Right lobe of liver (tissue), 6 donors: ENCODE results near the gene ATP5F1D. TPM values are rescaled to one million over a fixed set of nuclear protein-coding genes. Genes with fewer than 3 reads are reported as not detected.
A peak's percentile ranks its signal among the peaks of the same experiment; 100 is the strongest.

Source experiments
- ATAC-seq, 4 donors: fragments of 200-7000 bp; cut with Tn5 transposase; one replicate each; pipeline ENCODE4 v1.9.1; 2020; ENCODE audit warnings: mild to moderate bottlenecking in 4 of 4, moderate library complexity in 4 of 4
- DNase-seq, 3 donors: peaks; one replicate each; pipeline ENCODE4 v3.0.0-alpha.2; 2020
- H3K27ac ChIP-seq, 3 donors: fragments of 200-600 bp; one replicate each; pipeline ENCODE4 v1.8.0; 2022
- H3K27me3 ChIP-seq, 2 donors: fragments of 200-600 bp; one replicate each; pipeline ENCODE4 v1.8.0; 2022
- H3K36me3 ChIP-seq, 4 donors: fragments of 200-600 bp; sonication (generic) in 1 of 4; one replicate each; pipeline versions ENCODE4 v1.5.1 to v1.8.0; 2017 to 2022; ENCODE audit warnings: control low read depth in 1 of 4
- H3K4me1 ChIP-seq, 4 donors: fragments of 200-600 bp; sonication (generic) in 1 of 4; one replicate each; pipeline versions ENCODE4 v1.5.1 to v1.8.0; 2017 to 2022; ENCODE audit warnings: control low read depth in 1 of 4
- H3K4me3 ChIP-seq, 3 donors: fragments of 200-600 bp; one replicate each; pipeline ENCODE4 v1.8.0; 2022
- H3K9me3 ChIP-seq, 4 donors: fragments of 200-600 bp; sonication (generic) in 1 of 4; one replicate each; pipeline versions ENCODE4 v1.5.1 to v1.8.0; 2017 to 2022; ENCODE audit warnings: control low read depth in 1 of 4
- POLR2A ChIP-seq: fragments of 450-650 bp; IDR thresholded peaks from one replicate; pipeline ENCODE4 v1.6.1; 2017; ENCODE audit warnings: antibody characterized with exemption, mild to moderate bottlenecking
- WGBS: methylation state at CpG from one replicate; pipeline ENCODE4 v1.1.6; 2018; ENCODE audit warnings: low coverage, low lambda C conversion rate; ENCODE audit not compliant: insufficient coverage; ENCODE audit errors: missing lambda C conversion rate; 5-methylcytosine and 5-hydroxymethylcytosine counted together
- intact Hi-C, 2 donors: fragments of 100-400 bp; cut with DNase I; formaldehyde crosslinking; loops; one replicate each; pipeline versions ENCODE4 v1.11.2 to v1.14.1; 2022
- total RNA-seq, 6 experiments: library from RNA; depleted of rRNA in 2 of 6; stranded (reverse); fragments of >200 nt in 2 of 6; fragmentation: NEBNext Ultra II Directional in 3 of 6; extraction: Animal tissue kit (Norgen Biotek cat#: 25700) in 3 of 6; gene quantifications; one replicate each; pipeline versions ENCODE4 v1.1.0 to v1.2.4, GENCODE V29; 2016 to 2023
- TF ChIP-seq, protein P1 (sequence below), 4 donors: fragments of 200-600 bp in 3 of 4; fragments of 450-650 bp in 1 of 4; IDR thresholded peaks; one replicate each; pipeline versions ENCODE4 v1.5.1 to v1.8.0; 2016 to 2022; ENCODE audit warnings: antibody characterized with exemption in 4 of 4, mild to moderate bottlenecking in 2 of 4
- donor health status: DM: no; HTN: yes; CAD: no.
- donor health status: DM: no; HTN: no; CAD: no.
- donor health status: DM: no; HTN: no; CAD: no.
- donor health status: DM: no; HTN: yes; CAD: no.
- donor health status: DM: no; HTN: yes; CAD: no.

The ATP5F1D gene
- total RNA-seq, 6 experiments from 2014 or later, result 98.1 to 240 (median 137) TPM

DNA sequence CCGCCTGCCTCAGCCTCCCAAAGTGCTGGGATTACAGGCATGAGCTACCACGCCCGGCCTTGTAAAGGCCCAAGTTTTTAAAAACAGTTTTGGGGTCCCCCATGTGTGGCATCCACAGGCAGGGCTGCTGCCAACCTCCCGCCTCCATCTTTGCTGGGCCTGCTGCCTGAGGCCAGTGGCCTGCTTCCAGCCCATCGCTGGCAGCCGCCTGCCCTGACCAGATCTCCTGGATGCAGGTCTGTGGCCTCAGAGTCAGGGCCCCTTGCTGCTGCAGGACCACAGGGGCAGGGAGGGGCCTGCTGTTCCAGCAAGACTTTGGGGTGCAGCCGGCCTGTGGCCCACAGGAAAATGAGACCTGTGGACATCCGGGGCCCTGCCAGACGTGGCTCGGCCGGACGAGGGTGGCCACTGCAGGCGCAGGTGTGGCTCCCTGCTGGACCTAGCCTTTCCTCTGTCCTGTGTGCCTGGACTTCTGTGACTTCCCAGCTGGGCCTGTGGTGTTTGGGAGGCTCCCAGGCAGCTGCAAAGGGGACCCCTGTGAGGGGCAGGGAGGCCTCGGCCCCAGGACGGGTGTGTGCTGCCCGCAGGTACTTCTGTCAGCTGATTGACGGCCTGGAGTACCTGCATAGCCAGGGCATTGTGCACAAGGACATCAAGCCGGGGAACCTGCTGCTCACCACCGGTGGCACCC lies 21.6 kb upstream of the ATP5F1D start:
- no peak for ATAC-seq
- Histone ChIP-seq H3K36me3 (peaks cover 0 to 35% (median 11%) of the 10 kb centered on the region in 4 donors), H3K27me3 (no peaks in the 10 kb centered on the region), H3K27ac (no peak overlapping the region), H3K4me3 (no peak overlapping the region), H3K4me1 (peaks cover 0 to 13% (median 3%) of the 10 kb centered on the region in 4 donors), H3K9me3 (no peaks in the 10 kb centered on the region)
- TF ChIP-seq POLR2A, result no peak
- TF ChIP-seq, protein P1, sequence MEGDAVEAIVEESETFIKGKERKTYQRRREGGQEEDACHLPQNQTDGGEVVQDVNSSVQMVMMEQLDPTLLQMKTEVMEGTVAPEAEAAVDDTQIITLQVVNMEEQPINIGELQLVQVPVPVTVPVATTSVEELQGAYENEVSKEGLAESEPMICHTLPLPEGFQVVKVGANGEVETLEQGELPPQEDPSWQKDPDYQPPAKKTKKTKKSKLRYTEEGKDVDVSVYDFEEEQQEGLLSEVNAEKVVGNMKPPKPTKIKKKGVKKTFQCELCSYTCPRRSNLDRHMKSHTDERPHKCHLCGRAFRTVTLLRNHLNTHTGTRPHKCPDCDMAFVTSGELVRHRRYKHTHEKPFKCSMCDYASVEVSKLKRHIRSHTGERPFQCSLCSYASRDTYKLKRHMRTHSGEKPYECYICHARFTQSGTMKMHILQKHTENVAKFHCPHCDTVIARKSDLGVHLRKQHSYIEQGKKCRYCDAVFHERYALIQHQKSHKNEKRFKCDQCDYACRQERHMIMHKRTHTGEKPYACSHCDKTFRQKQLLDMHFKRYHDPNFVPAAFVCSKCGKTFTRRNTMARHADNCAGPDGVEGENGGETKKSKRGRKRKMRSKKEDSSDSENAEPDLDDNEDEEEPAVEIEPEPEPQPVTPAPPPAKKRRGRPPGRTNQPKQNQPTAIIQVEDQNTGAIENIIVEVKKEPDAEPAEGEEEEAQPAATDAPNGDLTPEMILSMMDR (IDR thresholded peaks at IDR 0.05), result no peak
- DNase-seq, result no peak
- intact Hi-C loops, result no loop called here
- WGBS, result 100% methylated on average over 2 of the region's 19 CpGs

DNA sequence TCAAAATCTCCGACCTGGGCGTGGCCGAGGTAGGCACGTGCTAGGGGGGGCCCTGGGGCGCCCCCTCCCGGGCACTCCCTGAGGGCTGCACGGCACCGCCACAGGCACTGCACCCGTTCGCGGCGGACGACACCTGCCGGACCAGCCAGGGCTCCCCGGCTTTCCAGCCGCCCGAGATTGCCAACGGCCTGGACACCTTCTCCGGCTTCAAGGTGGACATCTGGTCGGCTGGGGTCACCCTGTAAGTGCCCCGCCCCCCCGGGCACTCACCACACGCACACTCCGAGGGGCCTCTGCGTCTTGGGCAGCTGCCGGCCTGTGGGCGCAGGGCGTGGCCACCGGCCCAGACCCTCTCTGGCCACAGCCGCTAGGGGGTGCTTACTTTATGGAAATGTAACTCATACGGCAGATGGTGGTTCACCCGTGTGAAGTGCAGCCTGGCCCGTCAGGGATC lies 21.0 kb upstream of the ATP5F1D start:
- TF ChIP-seq, protein P1 (IDR thresholded peaks at IDR 0.05), result no peak
- TF ChIP-seq POLR2A, result no peak
- no peak overlapping the region for H3K27ac ChIP-seq
- H3K4me1 ChIP-seq, result peaks cover 0 to 7% (median under 1%) of the 10 kb centered on the region in 4 donors
- DNase-seq, result no peak
- WGBS, result 90% methylated on average over 2 of the region's 33 CpGs
- intact Hi-C loops, result no loop called here
- no peaks in the 10 kb centered on the region for H3K27me3 ChIP-seq
- no peaks in the 10 kb centered on the region for H3K9me3 ChIP-seq
- ATAC-seq, result no peak
- H3K36me3 ChIP-seq, result peaks cover 0 to 35% (median 11%) of the 10 kb centered on the region in 4 donors
- no peak overlapping the region for H3K4me3 ChIP-seq

GRCh38 chr19:1220976-1221903 lies 20.3 kb upstream of the ATP5F1D start:
- ATAC-seq (peak; percentile 75 to 89 (median 81)), DNase-seq (peak; percentile 76 to 81 (median 80))
- Histone ChIP-seq H3K27ac (no peak overlapping the region), H3K4me1 (no peaks in the 10 kb centered on the region), H3K27me3 (no peaks in the 10 kb centered on the region), H3K4me3 (no peak overlapping the region), H3K9me3 (no peaks in the 10 kb centered on the region), H3K36me3 (peaks cover 0 to 35% (median 11%) of the 10 kb centered on the region in 4 donors)
- intact Hi-C loops, result no loop called here
- TF ChIP-seq, protein P1 (IDR thresholded peaks at IDR 0.05), result peak; percentile 68 to 83 (median 78)
- TF ChIP-seq POLR2A, result no peak
- WGBS, result 0% methylated on average over 2 of the region's 38 CpGs

GRCh38 chr19:1221904-1222255 lies 19.7 kb upstream of the ATP5F1D start:
- ATAC-seq (peak in 1 of 4 donors; percentile 1), DNase-seq (no peak)
- TF ChIP-seq POLR2A, result no peak
- TF ChIP-seq, protein P1 (IDR thresholded peaks at IDR 0.05), result no peak
- Histone ChIP-seq H3K4me3 (no peak overlapping the region), H3K4me1 (no peaks in the 10 kb centered on the region), H3K27ac (no peak overlapping the region), H3K9me3 (no peaks in the 10 kb centered on the region), H3K36me3 (peaks cover 0 to 41% (median 12%) of the 10 kb centered on the region in 4 donors), H3K27me3 (no peaks in the 10 kb centered on the region)
- intact Hi-C loops, result no loop called here
- WGBS, result no CpG with 5 or more reads among the region's 22 CpGs
